ENCODE data around the gene RALGAPB.
"Not testable (repeated sequence)": the region's sequence is repeated elsewhere in the genome, so short reads cannot be mapped to it uniquely, and the experiment has no call there.

RALGAPB gene

GRCh38 chr20:38584099-38584763 lies 111.6 kb downstream of the RALGAPB start:
- no peak for DNase-seq (ENCODE audit: low read depth in 2 of 2)

GRCh38 chr20:38585404-38586180 lies 112.9 kb downstream of the RALGAPB start:
- no peak for DNase-seq (ENCODE audit: low read depth in 2 of 2)

- DNase-seq (ENCODE audit: low read depth in 2 of 2) = no peak
Observed at GRCh38 chr20:38586181-38586525, 113.5 kb downstream of the RALGAPB start.

GRCh38 chr20:38588303-38588702 lies 115.7 kb downstream of the RALGAPB start:
- no peak for DNase-seq (ENCODE audit: low read depth in 2 of 2)

- DNase-seq (ENCODE audit: low read depth in 2 of 2) = no peak
Observed at GRCh38 chr20:38589351-38589750, 116.7 kb downstream of the RALGAPB start.

GRCh38 chr20:38589967-38590675 lies 117.5 kb downstream of the RALGAPB start:
- no peak for DNase-seq (ENCODE audit: low read depth in 2 of 2)

GRCh38 chr20:38590676-38591473 lies 118.2 kb downstream of the RALGAPB start:
- DNase-seq (ENCODE audit: low read depth in 2 of 2) = no peak

GRCh38 chr20:38591474-38592410 lies 119.1 kb downstream of the RALGAPB start:
- no peak for DNase-seq (ENCODE audit: low read depth in 2 of 2)

- DNase-seq (ENCODE audit: low read depth in 2 of 2) = not testable (repeated sequence)
Observed at GRCh38 chr20:38592411-38592790, 119.8 kb downstream of the RALGAPB start.

GRCh38 chr20:38594281-38594680 lies 121.6 kb downstream of the RALGAPB start:
- not testable (repeated sequence) for DNase-seq (ENCODE audit: low read depth in 2 of 2)

- not testable (repeated sequence) for DNase-seq (ENCODE audit: low read depth in 2 of 2)
Observed at GRCh38 chr20:38595886-38596285, 123.2 kb downstream of the RALGAPB start.

GRCh38 chr20:38599410-38599882 lies 126.8 kb downstream of the RALGAPB start:
- DNase-seq (ENCODE audit: low read depth in 2 of 2) = no peak

GRCh38 chr20:38600057-38600456 lies 127.4 kb downstream of the RALGAPB start:
- no peak for DNase-seq (ENCODE audit: low read depth in 2 of 2)

- DNase-seq (ENCODE audit: low read depth in 2 of 2) = peak in 1 of 2 experiments; percentile 11
Observed at GRCh38 chr20:38601216-38602184, 128.9 kb downstream of the RALGAPB start, which contains the start of gene ARHGAP40. Gene ARHGAP40, plus strand, starts transcription at chr20:38601809.

GRCh38 chr20:38602185-38602581 lies 129.5 kb downstream of the RALGAPB start:
- no peak for DNase-seq (ENCODE audit: low read depth in 2 of 2)

GRCh38 chr20:38603286-38603685 lies 130.6 kb downstream of the RALGAPB start:
- DNase-seq (ENCODE audit: low read depth in 2 of 2) = no peak

GRCh38 chr20:38604873-38605303 lies 132.2 kb downstream of the RALGAPB start:
- DNase-seq (ENCODE audit: low read depth in 2 of 2) = no peak

GRCh38 chr20:38607351-38607750 lies 134.7 kb downstream of the RALGAPB start:
- no peak for DNase-seq (ENCODE audit: low read depth in 2 of 2)

GRCh38 chr20:38608188-38608587 lies 135.5 kb downstream of the RALGAPB start:
- no peak for DNase-seq (ENCODE audit: low read depth in 2 of 2)

Measured in stimulated activated CD4-positive, alpha-beta T cell treated with anti-CD3 and anti-CD28 coated beads, Interleukin-12 subunit alpha, Interleukin-12 subunit beta, amount 100 ng/mL, for 24 hours (primary cell).